Measurements from ENCODE around the gene WSB2.

WSB2 gene

DNA sequence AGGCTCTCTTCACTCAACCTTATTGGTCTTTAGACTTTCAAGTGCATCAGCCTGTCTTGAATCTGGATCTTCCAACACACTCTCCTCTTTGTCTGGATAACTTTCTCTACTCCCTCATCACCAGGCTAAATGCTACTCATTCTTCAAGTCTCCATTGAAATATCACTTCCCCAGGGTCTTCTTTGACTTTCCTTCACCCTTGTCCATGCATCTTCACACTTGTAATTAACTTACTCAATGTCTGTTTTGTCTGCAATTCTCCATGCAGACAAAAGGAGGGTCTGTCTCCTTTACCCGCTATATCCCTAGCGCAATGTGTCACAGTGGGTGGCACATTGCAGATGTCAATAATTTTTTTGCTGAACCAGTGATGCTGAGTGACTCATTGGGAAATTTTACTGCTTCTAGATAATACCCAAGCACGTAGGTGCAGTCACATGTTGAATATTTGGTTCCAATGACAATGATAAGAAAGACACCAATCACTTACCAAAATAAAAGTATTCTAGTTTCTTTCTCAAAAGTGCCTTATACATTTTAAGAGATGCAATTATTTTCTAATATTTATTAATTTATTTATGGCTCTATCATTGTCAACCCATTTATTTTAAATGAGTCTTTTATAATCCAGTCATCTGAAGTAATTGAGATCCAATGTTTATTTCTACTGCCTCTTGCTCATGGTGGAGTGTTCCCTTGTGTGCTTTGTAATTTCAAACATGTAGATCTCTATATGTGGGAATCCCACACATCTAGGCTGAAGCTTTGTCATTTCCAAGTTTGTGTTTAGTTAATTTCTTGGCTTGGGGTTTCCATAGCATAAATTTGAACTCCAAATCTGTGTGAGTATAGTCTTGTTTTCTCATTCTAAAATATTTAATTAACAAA is 66.2 kb downstream of the WSB2 start:
- no peak for DNase-seq (ENCODE audit: low read depth in 2 of 2)

DNA sequence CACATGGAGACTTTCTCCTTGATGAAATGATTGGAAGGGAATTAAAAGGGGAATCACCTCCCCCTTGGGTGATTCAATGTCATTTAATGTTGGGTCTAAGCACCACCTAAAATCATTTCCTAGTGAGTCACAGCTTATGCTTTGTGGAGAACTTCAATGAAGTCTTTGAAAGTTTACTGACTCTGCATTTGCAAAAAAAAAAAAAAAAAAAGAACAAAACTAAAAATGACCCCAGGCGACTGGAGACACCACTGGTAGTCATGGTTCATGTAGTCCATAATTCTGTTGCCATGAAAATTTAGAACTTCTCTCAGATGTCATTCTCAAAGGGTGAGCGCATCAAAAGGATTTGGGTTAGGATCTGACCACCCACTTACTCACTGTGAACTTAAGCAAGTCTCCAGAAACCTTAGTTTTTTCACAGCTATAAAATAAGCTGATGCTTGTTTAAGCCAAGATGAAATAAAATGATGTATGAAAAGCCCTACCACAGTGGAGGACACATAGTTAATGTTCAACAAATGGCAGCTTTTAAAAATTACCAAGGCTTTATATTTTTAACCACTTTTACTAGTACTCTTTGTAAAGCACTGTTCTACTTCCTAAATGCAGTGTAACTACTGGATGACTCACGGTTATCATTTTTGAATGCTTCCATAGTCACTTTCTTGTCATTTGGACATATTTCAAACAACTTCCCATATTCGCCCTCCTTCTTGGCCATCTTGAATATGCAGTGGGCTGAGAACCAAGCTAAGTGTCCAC is 74.1 kb downstream of the WSB2 start:
- no peak for DNase-seq (ENCODE audit: low read depth in 2 of 2)

DNA sequence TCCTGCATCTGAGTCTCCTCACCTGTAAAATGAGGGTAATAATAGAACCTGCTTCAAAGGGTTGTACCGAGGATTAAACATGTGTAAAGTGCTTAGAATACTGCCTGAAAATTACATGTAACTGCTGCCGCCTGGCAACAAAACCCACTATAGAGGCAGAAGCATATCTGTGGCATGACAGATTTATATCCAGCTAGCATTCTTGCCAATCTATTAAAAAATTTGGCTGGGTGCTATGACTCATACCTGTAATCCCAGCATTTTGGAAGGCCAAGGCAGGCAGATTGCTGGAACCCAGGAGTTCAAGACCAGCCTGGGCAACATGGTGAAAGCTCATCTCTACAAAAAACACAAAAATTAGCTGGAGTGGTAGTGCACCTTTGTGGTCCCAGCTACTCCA is 75.8 kb downstream of the WSB2 start:
- DNase-seq (ENCODE audit: low read depth in 2 of 2) = no peak
